Measurements from ENCODE around the gene IL1RAPL1.

GRCh38 chrX:29453333-29453732, 866.1 kb downstream of the IL1RAPL1 start:
- TF ChIP-seq POLR2A (IDR thresholded peaks at IDR 0.05), result no peak
- TF ChIP-seq, protein P1, sequence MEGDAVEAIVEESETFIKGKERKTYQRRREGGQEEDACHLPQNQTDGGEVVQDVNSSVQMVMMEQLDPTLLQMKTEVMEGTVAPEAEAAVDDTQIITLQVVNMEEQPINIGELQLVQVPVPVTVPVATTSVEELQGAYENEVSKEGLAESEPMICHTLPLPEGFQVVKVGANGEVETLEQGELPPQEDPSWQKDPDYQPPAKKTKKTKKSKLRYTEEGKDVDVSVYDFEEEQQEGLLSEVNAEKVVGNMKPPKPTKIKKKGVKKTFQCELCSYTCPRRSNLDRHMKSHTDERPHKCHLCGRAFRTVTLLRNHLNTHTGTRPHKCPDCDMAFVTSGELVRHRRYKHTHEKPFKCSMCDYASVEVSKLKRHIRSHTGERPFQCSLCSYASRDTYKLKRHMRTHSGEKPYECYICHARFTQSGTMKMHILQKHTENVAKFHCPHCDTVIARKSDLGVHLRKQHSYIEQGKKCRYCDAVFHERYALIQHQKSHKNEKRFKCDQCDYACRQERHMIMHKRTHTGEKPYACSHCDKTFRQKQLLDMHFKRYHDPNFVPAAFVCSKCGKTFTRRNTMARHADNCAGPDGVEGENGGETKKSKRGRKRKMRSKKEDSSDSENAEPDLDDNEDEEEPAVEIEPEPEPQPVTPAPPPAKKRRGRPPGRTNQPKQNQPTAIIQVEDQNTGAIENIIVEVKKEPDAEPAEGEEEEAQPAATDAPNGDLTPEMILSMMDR (IDR thresholded peaks at IDR 0.05), result no peak

Measured in thyroid gland (tissue), 4 donors.